ENCODE measurements around the gene ARHGEF6. TPM values are rescaled to one million over a fixed set of nuclear protein-coding genes. Genes with fewer than 3 reads are reported as not detected.
A peak's percentile ranks its signal among the peaks of the same experiment; 100 is the strongest.

ARHGEF6 gene
- total RNA-seq, 1 donor from 2014 or later, result 0.26 TPM

- no peaks in the 10 kb centered on the region for H3K27me3 ChIP-seq (ENCODE audit: control insufficient read depth, insufficient read depth, low read length)
- no peak overlapping the region for H3K4me3 ChIP-seq (ENCODE audit: low read depth, low read length)
- TF ChIP-seq, protein P1, sequence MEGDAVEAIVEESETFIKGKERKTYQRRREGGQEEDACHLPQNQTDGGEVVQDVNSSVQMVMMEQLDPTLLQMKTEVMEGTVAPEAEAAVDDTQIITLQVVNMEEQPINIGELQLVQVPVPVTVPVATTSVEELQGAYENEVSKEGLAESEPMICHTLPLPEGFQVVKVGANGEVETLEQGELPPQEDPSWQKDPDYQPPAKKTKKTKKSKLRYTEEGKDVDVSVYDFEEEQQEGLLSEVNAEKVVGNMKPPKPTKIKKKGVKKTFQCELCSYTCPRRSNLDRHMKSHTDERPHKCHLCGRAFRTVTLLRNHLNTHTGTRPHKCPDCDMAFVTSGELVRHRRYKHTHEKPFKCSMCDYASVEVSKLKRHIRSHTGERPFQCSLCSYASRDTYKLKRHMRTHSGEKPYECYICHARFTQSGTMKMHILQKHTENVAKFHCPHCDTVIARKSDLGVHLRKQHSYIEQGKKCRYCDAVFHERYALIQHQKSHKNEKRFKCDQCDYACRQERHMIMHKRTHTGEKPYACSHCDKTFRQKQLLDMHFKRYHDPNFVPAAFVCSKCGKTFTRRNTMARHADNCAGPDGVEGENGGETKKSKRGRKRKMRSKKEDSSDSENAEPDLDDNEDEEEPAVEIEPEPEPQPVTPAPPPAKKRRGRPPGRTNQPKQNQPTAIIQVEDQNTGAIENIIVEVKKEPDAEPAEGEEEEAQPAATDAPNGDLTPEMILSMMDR (IDR thresholded peaks at IDR 0.05; ENCODE audit: insufficient read depth, low read length, severe bottlenecking), result no peak
- H3K36me3 ChIP-seq (ENCODE audit: control insufficient read depth, insufficient read depth, low read length), result no peaks in the 10 kb centered on the region
- DNase-seq (ENCODE audit: low read depth) (peak; percentile 52), FAIRE-seq (no peak)
These were observed 30.4 kb downstream of the ARHGEF6 start for GRCh38 chrX:136750364-136750763.

- FAIRE-seq, result no peak
- no peaks in the 10 kb centered on the region for H3K27me3 ChIP-seq (ENCODE audit: control insufficient read depth, insufficient read depth, low read length)
- no peak overlapping the region for H3K4me3 ChIP-seq (ENCODE audit: low read depth, low read length)
- no peak for DNase-seq (ENCODE audit: low read depth)
- TF ChIP-seq, protein P1 (IDR thresholded peaks at IDR 0.05; ENCODE audit: insufficient read depth, low read length, severe bottlenecking), result no peak
- H3K36me3 ChIP-seq (ENCODE audit: control insufficient read depth, insufficient read depth, low read length), result no peaks in the 10 kb centered on the region
These were observed 33.4 kb downstream of the ARHGEF6 start for GRCh38 chrX:136747003-136747986.

DNA sequence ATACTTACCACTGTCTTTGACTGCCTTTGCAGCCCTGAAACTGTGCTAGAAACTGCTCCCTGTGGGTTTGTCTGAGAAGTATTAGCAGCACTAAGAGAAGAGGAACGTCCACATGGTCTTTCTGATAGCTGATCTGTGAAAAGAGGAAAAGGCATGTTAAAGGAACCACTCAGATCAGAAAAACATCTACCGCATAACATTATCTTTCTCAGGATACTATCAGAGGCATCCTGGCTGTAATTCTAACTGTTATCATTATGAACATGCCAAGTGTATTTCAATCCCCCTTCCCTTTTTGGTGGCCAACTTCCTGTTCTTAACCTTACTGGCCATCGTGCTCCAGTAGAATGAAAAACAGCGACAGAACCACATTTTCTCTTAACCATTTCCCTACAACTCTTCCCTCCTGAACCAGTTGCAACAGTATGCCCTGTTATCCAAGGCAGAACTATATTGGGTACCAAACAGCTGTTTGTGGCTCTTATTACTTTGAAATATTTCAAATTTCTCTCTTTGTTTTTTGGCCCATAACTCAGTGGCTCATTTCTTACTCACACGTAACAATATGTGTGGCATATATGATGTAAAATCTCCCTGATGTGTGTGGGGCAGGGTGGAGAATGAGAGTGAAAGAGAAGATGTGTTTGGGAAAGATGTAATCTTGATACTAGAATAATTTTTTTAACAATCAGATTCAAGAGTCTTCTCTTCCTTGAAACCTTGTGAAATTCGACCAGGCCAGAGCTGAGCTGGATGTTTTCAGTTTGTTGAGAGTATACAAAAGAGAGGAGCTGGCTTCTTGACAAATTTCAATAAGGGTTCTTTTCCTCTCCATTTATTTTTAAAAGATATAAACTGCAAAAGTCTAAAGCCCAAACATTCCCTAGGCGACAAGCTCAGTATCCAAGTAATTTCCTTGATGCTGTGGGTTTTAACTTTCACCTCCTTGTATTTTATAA, 35.2 kb downstream of the ARHGEF6 start:
- Histone ChIP-seq H3K36me3 (ENCODE audit: control insufficient read depth, insufficient read depth, low read length) (no peaks in the 10 kb centered on the region), H3K27me3 (ENCODE audit: control insufficient read depth, insufficient read depth, low read length) (no peaks in the 10 kb centered on the region), H3K4me3 (ENCODE audit: low read depth, low read length) (no peak overlapping the region)
- TF ChIP-seq, protein P1 (IDR thresholded peaks at IDR 0.05; ENCODE audit: insufficient read depth, low read length, severe bottlenecking), result no peak
- DNase-seq (ENCODE audit: low read depth) (no peak), FAIRE-seq (no peak)

DNA sequence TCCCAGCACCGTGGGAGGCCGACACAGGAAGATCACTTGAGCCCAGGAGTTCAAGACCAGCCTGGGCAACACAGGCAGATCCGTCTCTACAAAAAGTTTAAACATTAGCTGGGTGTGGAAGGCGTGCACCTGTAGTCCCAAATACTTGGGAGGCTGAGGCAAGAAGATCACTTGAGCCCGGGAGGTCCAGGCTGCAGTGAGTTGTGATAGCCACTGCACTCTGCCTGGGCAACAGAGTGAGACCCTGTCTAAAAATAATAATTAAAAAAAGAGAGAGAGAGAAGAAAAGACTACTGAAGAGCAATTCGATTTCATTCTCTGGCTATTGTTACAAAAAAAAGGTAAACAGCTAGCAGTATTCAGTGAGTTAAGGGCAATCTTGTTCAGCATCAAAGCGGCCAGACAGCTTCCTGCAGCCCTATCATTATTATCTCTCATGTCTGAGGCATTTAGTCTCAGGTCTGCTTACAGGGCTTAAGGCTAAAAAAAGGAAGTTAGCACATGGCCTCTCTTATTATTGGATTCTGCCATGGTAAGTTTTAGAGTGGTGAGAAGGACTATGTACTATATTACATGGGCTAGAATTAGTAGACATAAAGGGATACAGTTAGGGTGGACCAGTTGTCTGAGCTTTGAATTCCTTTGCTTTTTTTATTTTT, 37.9 kb downstream of the ARHGEF6 start:
- Histone ChIP-seq H3K36me3 (ENCODE audit: control insufficient read depth, insufficient read depth, low read length) (no peaks in the 10 kb centered on the region), H3K4me3 (ENCODE audit: low read depth, low read length) (no peak overlapping the region), H3K27me3 (ENCODE audit: control insufficient read depth, insufficient read depth, low read length) (no peaks in the 10 kb centered on the region)
- no peak for DNase-seq (ENCODE audit: low read depth)
- TF ChIP-seq, protein P1 (IDR thresholded peaks at IDR 0.05; ENCODE audit: insufficient read depth, low read length, severe bottlenecking), result no peak
- FAIRE-seq, result no peak

DNA sequence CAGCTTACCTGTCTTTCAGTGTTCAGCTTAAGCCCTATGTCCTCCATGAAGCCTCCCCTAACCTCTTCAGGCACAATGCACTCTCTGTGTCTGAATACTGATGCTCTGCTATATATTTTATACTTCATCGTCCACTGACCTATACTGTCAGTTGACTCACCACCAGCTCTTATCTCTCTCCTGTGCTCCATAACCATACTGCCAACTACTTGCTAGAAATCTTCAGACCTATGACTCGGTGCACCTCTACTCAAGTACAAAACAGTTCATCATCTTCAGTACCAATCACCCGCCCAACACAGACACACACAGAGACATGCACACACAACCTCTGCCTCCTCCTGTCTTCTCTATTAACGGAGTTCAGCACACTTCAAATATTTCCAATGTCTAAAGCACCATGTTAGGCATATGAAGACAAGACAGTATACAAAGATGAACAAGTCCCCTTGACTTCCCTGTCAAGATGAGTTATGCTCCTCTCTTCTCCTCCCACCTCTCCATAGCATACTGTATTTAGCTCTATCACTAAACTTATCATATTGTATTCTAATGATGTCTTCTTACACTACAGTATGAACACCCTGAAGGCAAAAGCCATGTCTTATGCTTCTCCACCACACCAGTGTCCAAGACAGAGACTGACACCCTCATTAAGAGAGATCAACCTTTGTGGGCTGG, 42.5 kb downstream of the ARHGEF6 start:
- no peaks in the 10 kb centered on the region for H3K36me3 ChIP-seq (ENCODE audit: control insufficient read depth, insufficient read depth, low read length)
- H3K4me3 ChIP-seq (ENCODE audit: low read depth, low read length), result no peak overlapping the region
- H3K27me3 ChIP-seq (ENCODE audit: control insufficient read depth, insufficient read depth, low read length), result no peaks in the 10 kb centered on the region
- FAIRE-seq (no peak), DNase-seq (ENCODE audit: low read depth) (no peak)
- TF ChIP-seq, protein P1 (IDR thresholded peaks at IDR 0.05; ENCODE audit: insufficient read depth, low read length, severe bottlenecking), result no peak
